GM23338 (cell line): ENCODE measurements around the gene LYPD5. TPM values are rescaled to one million over a fixed set of nuclear protein-coding genes. Genes with fewer than 3 reads are reported as not detected.

ENCODE experiments used
- ATAC-seq: fragments of 200-7000 bp; cut with Tn5 transposase; 3 replicates; pipeline ENCODE4 v1.9.1; 2020
- DNase-seq: peaks from one replicate; pipeline ENCODE4 v3.0.0-alpha.2; 2015; ENCODE audit warnings: low spot score
- H2AFZ ChIP-seq: fragments of 200-600 bp; sonication (generic); 2 replicates; pipeline ENCODE4 v1.8.0; 2016; ENCODE audit warnings: antibody characterized with exemption, mild to moderate bottlenecking, moderate library complexity
- H3F3A ChIP-seq: fragments of 200-600 bp; sonication (generic); replicated peaks from 2 replicates; pipeline ENCODE4 v1.8.0; 2017; ENCODE audit warnings: antibody characterized with exemption, mixed run types, low read depth
- H3K27ac ChIP-seq: fragments of 200-600 bp; sonication (generic); 2 replicates; pipeline ENCODE4 v1.6.1; 2016; ENCODE audit warnings: low read depth
- H3K27me3 ChIP-seq: fragments of 200-600 bp; sonication (generic); 2 replicates; pipeline ENCODE4 v1.8.0; 2016; ENCODE audit warnings: mild to moderate bottlenecking, mixed run types, moderate library complexity; ENCODE audit not compliant: insufficient read depth
- H3K36me3 ChIP-seq: fragments of 200-600 bp; sonication (generic); 2 replicates; pipeline ENCODE4 v1.8.0; 2016; ENCODE audit warnings: mild to moderate bottlenecking; ENCODE audit not compliant: insufficient read depth
- H3K4me1 ChIP-seq: fragments of 200-600 bp; sonication (generic); 2 replicates; pipeline ENCODE4 v1.8.0; 2016; ENCODE audit warnings: mild to moderate bottlenecking, moderate library complexity; ENCODE audit not compliant: insufficient read depth
- H3K4me2 ChIP-seq: fragments of 200-600 bp; sonication (generic); 2 replicates; pipeline ENCODE4 v1.7.1; 2017; ENCODE audit warnings: mixed run types
- H3K4me3 ChIP-seq: fragments of 200-600 bp; sonication (generic); 2 replicates; pipeline ENCODE4 v1.6.1; 2016; ENCODE audit warnings: mixed run types
- H3K79me2 ChIP-seq: fragments of 200-600 bp; sonication (generic); replicated peaks from 2 replicates; pipeline ENCODE4 v1.8.0; 2017; ENCODE audit warnings: mild to moderate bottlenecking; ENCODE audit not compliant: insufficient read depth
- H3K9me2 ChIP-seq: fragments of 200-600 bp; sonication (generic); 2 replicates; pipeline ENCODE4 v1.8.0; 2017; ENCODE audit not compliant: insufficient read depth
- H4K20me1 ChIP-seq: fragments of 200-600 bp; sonication (generic); replicated peaks from 2 replicates; pipeline ENCODE4 v1.8.0; 2017; ENCODE audit warnings: mild to moderate bottlenecking; ENCODE audit not compliant: insufficient read depth
- H3K27ac Mint-ChIP-seq: 2 replicates; pipeline ENCODE4 v1.8.0; 2020; ENCODE audit warnings: inconsistent platforms, mild to moderate bottlenecking, moderate library complexity, mixed read lengths
- H3K27me3 Mint-ChIP-seq: 3 replicates; pipeline ENCODE4 v1.8.0; 2022; ENCODE audit warnings: low read depth, mild to moderate bottlenecking, moderate library complexity, mixed read lengths, inconsistent platforms; ENCODE audit not compliant: insufficient read depth, poor library complexity
- H3K36me3 Mint-ChIP-seq: 3 replicates; pipeline ENCODE4 v1.8.0; 2021; ENCODE audit warnings: low read depth, mild to moderate bottlenecking, inconsistent platforms, moderate library complexity, mixed read lengths
- H3K4me1 Mint-ChIP-seq: 3 replicates; pipeline ENCODE4 v1.8.0; 2020; ENCODE audit warnings: mild to moderate bottlenecking, inconsistent platforms, mixed read lengths
- H3K4me3 Mint-ChIP-seq: 3 replicates; pipeline ENCODE4 v1.8.0; 2021; ENCODE audit warnings: moderate library complexity, mild to moderate bottlenecking, inconsistent platforms, mixed read lengths
- H3K9me3 Mint-ChIP-seq: 3 replicates; pipeline ENCODE4 v1.8.0; 2020; ENCODE audit warnings: moderate library complexity, mild to moderate bottlenecking, inconsistent platforms, mixed read lengths
- EZH2 ChIP-seq: fragments of 200-600 bp; sonication (generic); IDR thresholded peaks from one replicate; pipeline ENCODE4 v1.8.0; 2017; ENCODE audit warnings: antibody characterized with exemption, mild to moderate bottlenecking, low read depth; ENCODE audit not compliant: unreplicated experiment
- JUNB ChIP-seq: IDR thresholded peaks from one replicate; pipeline ENCODE4 v1.6.1; 2016; ENCODE audit warnings: antibody characterized with exemption; ENCODE audit not compliant: unreplicated experiment
- ZNF114 ChIP-seq: fragments of 250-450 bp; sonication (Bioruptor Pico); IDR thresholded peaks from 2 replicates; pipeline ENCODE4 v1.5.0; 2020; ENCODE audit warnings: mild to moderate bottlenecking, moderate library complexity
- ZNF331 ChIP-seq: fragments of 250-450 bp; sonication (Bioruptor Pico); IDR thresholded peaks from 2 replicates; pipeline ENCODE4 v1.5.0; 2020; ENCODE audit warnings: low read depth, mild to moderate bottlenecking, moderate library complexity
- polyA plus RNA-seq: library from polyadenylated mRNA; unstranded; fragments of >200 nt; fragmentation: Nextera tagmentation; extraction: Ambion mirVana; gene quantifications from 2 replicates; pipeline ENCODE4 v1.2.1, GENCODE V29; 2016
- total RNA-seq: library from RNA; depleted of rRNA; stranded (reverse); fragments of >200 nt; shearing (Covaris generic); gene quantifications from 2 replicates; pipeline ENCODE4 v1.2.3, GENCODE V29; 2014
- TF ChIP-seq, protein P1 (sequence below): IDR thresholded peaks from one replicate; pipeline ENCODE4 v1.6.1; 2018; ENCODE audit warnings: antibody characterized with exemption; ENCODE audit not compliant: unreplicated experiment
- TF ChIP-seq, protein P2 (sequence below): fragments of 250-450 bp; sonication (Bioruptor Pico); IDR thresholded peaks from 2 replicates; pipeline ENCODE4 v1.5.0; 2020; ENCODE audit warnings: mild to moderate bottlenecking, moderate library complexity

The LYPD5 gene
- total and polyA plus RNA-seq, 2 experiments from 2014 or later, result 1.1 to 1.5 TPM

DNA sequence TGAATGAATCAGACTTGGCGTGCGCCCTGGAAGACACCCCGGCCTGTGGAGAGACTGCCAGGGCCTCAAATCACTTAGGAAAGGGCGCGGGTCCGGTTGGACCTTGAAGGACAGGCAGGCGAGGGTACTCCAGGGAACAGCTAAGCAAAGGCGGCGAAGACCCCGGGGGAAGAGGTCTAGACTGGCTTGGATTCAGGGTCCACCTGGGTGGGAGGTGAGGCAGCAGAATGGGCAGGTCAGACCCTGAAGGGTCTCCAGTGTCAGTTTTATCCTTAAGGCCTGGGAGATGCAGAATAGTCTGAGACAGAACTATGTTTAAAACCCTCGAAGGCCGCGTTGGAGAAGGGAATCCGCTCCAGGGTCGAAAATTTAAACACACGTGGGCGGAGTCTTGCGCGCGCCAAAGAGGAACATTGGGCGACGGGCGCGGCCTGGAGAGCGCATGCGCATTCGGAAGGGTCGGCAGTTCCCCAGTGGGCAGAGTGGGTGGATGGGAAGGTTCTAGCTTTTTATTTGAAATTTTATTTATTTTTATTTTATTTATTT, 46.9 kb downstream of the LYPD5 start:
- peaks cover 15% of the 10 kb centered on the region for H3K4me1 Mint-ChIP-seq
- peak overlapping the region; percentile 99 for H3K27ac Mint-ChIP-seq
- Histone ChIP-seq H3K9me2 (no peaks in the 10 kb centered on the region), H4K20me1 (no peaks in the 10 kb centered on the region; the same call in 1 of the 2 replicates), H3K36me3 (no peaks in the 10 kb centered on the region), H3K4me3 (peak overlapping the region; percentile 90), H3K79me2 (peaks cover 23% of the 10 kb centered on the region), H3K4me1 (peaks cover 6% of the 10 kb centered on the region; the same call in 1 of the 2 replicates), H2AFZ (peak overlapping the region; percentile 94; the same call in 1 of the 2 replicates), H3K27ac (peak overlapping the region; percentile 100), H3F3A (0 out of 2 replicates have a peak, but pooled peaks cover 6% of the 10 kb centered on the region), H3K4me2 (peak overlapping the region; percentile 95), H3K27me3 (no peaks in the 10 kb centered on the region)
- no peak for TF ChIP-seq EZH2
- TF ChIP-seq, protein P1, sequence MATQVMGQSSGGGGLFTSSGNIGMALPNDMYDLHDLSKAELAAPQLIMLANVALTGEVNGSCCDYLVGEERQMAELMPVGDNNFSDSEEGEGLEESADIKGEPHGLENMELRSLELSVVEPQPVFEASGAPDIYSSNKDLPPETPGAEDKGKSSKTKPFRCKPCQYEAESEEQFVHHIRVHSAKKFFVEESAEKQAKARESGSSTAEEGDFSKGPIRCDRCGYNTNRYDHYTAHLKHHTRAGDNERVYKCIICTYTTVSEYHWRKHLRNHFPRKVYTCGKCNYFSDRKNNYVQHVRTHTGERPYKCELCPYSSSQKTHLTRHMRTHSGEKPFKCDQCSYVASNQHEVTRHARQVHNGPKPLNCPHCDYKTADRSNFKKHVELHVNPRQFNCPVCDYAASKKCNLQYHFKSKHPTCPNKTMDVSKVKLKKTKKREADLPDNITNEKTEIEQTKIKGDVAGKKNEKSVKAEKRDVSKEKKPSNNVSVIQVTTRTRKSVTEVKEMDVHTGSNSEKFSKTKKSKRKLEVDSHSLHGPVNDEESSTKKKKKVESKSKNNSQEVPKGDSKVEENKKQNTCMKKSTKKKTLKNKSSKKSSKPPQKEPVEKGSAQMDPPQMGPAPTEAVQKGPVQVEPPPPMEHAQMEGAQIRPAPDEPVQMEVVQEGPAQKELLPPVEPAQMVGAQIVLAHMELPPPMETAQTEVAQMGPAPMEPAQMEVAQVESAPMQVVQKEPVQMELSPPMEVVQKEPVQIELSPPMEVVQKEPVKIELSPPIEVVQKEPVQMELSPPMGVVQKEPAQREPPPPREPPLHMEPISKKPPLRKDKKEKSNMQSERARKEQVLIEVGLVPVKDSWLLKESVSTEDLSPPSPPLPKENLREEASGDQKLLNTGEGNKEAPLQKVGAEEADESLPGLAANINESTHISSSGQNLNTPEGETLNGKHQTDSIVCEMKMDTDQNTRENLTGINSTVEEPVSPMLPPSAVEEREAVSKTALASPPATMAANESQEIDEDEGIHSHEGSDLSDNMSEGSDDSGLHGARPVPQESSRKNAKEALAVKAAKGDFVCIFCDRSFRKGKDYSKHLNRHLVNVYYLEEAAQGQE, result no peak
- TF ChIP-seq ZNF114, result no peak
- no peak for TF ChIP-seq ZNF331 (CRISPR knock-in tag)
- TF ChIP-seq, protein P2, sequence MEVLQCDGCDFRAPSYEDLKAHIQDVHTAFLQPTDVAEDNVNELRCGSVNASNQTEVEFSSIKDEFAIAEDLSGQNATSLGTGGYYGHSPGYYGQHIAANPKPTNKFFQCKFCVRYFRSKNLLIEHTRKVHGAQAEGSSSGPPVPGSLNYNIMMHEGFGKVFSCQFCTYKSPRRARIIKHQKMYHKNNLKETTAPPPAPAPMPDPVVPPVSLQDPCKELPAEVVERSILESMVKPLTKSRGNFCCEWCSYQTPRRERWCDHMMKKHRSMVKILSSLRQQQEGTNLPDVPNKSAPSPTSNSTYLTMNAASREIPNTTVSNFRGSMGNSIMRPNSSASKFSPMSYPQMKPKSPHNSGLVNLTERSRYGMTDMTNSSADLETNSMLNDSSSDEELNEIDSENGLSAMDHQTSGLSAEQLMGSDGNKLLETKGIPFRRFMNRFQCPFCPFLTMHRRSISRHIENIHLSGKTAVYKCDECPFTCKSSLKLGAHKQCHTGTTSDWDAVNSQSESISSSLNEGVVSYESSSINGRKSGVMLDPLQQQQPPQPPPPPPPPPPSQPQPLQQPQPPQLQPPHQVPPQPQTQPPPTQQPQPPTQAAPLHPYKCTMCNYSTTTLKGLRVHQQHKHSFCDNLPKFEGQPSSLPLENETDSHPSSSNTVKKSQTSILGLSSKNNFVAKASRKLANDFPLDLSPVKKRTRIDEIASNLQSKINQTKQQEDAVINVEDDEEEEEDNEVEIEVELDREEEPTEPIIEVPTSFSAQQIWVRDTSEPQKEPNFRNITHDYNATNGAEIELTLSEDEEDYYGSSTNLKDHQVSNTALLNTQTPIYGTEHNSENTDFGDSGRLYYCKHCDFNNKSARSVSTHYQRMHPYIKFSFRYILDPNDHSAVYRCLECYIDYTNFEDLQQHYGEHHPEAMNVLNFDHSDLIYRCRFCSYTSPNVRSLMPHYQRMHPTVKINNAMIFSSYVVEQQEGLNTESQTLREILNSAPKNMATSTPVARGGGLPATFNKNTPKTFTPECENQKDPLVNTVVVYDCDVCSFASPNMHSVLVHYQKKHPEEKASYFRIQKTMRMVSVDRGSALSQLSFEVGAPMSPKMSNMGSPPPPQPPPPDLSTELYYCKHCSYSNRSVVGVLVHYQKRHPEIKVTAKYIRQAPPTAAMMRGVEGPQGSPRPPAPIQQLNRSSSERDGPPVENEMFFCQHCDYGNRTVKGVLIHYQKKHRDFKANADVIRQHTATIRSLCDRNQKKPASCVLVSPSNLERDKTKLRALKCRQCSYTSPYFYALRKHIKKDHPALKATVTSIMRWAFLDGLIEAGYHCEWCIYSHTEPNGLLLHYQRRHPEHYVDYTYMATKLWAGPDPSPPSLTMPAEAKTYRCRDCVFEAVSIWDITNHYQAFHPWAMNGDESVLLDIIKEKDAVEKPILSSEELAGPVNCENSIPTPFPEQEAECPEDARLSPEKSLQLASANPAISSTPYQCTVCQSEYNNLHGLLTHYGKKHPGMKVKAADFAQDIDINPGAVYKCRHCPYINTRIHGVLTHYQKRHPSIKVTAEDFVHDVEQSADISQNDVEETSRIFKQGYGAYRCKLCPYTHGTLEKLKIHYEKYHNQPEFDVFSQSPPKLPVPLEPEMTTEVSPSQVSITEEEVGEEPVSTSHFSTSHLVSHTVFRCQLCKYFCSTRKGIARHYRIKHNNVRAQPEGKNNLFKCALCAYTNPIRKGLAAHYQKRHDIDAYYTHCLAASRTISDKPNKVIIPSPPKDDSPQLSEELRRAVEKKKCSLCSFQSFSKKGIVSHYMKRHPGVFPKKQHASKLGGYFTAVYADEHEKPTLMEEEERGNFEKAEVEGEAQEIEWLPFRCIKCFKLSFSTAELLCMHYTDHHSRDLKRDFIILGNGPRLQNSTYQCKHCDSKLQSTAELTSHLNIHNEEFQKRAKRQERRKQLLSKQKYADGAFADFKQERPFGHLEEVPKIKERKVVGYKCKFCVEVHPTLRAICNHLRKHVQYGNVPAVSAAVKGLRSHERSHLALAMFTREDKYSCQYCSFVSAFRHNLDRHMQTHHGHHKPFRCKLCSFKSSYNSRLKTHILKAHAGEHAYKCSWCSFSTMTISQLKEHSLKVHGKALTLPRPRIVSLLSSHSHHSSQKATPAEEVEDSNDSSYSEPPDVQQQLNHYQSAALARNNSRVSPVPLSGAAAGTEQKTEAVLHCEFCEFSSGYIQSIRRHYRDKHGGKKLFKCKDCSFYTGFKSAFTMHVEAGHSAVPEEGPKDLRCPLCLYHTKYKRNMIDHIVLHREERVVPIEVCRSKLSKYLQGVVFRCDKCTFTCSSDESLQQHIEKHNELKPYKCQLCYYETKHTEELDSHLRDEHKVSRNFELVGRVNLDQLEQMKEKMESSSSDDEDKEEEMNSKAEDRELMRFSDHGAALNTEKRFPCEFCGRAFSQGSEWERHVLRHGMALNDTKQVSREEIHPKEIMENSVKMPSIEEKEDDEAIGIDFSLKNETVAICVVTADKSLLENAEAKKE (CRISPR knock-in tag), result no peak
- TF ChIP-seq JUNB, result no peak
- H3K27me3 Mint-ChIP-seq, result peaks cover 20% of the 10 kb centered on the region
- peak overlapping the region; percentile 99 for H3K4me3 Mint-ChIP-seq
- DNase-seq (peak; percentile 61), ATAC-seq (peak; percentile 17)
- H3K36me3 Mint-ChIP-seq, result peaks cover 23% of the 10 kb centered on the region
- no peaks in the 10 kb centered on the region; the same call in 2 of the 3 replicates for H3K9me3 Mint-ChIP-seq
